HepG2 (cell line): ENCODE results near the gene SP6. TPM values are rescaled to one million over a fixed set of nuclear protein-coding genes. Genes with fewer than 3 reads are reported as not detected.

ENCODE experiments used
- CBX2 ChIP-seq, 2 experiments: fragments of 200-600 bp in 1 of 2; sonication (generic); formaldehyde crosslinking in 1 of 2; IDR thresholded peaks; 2 replicates each; pipeline versions ENCODE4 v1.7.0 to v1.8.1; 2018 to 2022; ENCODE audit warnings: low read depth in 2 of 2, low read length in 1 of 2, mild to moderate bottlenecking in 1 of 2, missing genetic modification reagents in 1 of 2
- CEBPG ChIP-seq: IDR thresholded peaks from 2 replicates; pipeline ENCODE4 v1.6.1; 2016
- CHD4 ChIP-seq: fragments of 200-600 bp; sonication (generic); IDR thresholded peaks from 2 replicates; pipeline ENCODE4 v1.7.0; 2017; ENCODE audit warnings: mild to moderate bottlenecking, low read length, borderline replicate concordance
- CSRNP2 ChIP-seq: sonication (generic); formaldehyde crosslinking; conservative IDR thresholded peaks from 2 replicates; pipeline ENCODE4 v1.8.0; 2022; ENCODE audit warnings: low read depth, missing genetic modification reagents
- DNMT3B ChIP-seq: conservative IDR thresholded peaks from 2 replicates; pipeline ENCODE4 v1.6.1; 2016; ENCODE audit warnings: missing biosample characterization, control low read depth
- KDM6A ChIP-seq: IDR thresholded peaks from 2 replicates; pipeline ENCODE4 v1.6.1; 2016; ENCODE audit warnings: low read depth
- MTA3 ChIP-seq: sonication (generic); formaldehyde crosslinking; IDR thresholded peaks from 2 replicates; pipeline ENCODE4 v1.4.0; 2020; ENCODE audit warnings: missing genetic modification reagents
- MTF2 ChIP-seq: sonication (generic); formaldehyde crosslinking; IDR thresholded peaks from 2 replicates; pipeline ENCODE4 v1.5.0; 2020; ENCODE audit warnings: missing genetic modification reagents, borderline replicate concordance
- NBN ChIP-seq: fragments of 450-650 bp; conservative IDR thresholded peaks from 2 replicates; pipeline ENCODE4 v1.6.1; 2017
- NFYC ChIP-seq: IDR thresholded peaks from 2 replicates; pipeline ENCODE4 v1.6.1; 2016; ENCODE audit warnings: missing genetic modification reagents, missing compliant biosample characterization
- NKX3-1 ChIP-seq: sonication (generic); formaldehyde crosslinking; IDR thresholded peaks from 2 replicates; pipeline ENCODE4 v1.5.0; 2020; ENCODE audit warnings: missing genetic modification reagents
- SRF ChIP-seq: IDR thresholded peaks from 2 replicates; pipeline ENCODE4 v1.6.1; 2011; ENCODE audit warnings: mild to moderate bottlenecking, low read depth, low read length, moderate library complexity
- ZBTB14 ChIP-seq: sonication (generic); formaldehyde crosslinking; IDR thresholded peaks from 2 replicates; pipeline ENCODE4 v1.4.0; 2020; ENCODE audit warnings: missing genetic modification reagents
- ZFP36 ChIP-seq: fragments of 150-350 bp; IDR thresholded peaks from 2 replicates; pipeline ENCODE4 v1.6.1; 2018; ENCODE audit warnings: borderline replicate concordance, low read length, low read depth; ENCODE audit not compliant: partially characterized antibody
- ZNF10 ChIP-seq: sonication (generic); formaldehyde crosslinking; IDR thresholded peaks from 2 replicates; pipeline ENCODE4 v1.4.0; 2020; ENCODE audit warnings: mild to moderate bottlenecking, low read depth, missing genetic modification reagents, borderline replicate concordance
- ZNF326 ChIP-seq: sonication (generic); formaldehyde crosslinking; IDR thresholded peaks from 2 replicates; pipeline ENCODE4 v1.4.0; 2020; ENCODE audit warnings: missing genetic modification reagents, borderline replicate concordance
- ZNF451 ChIP-seq: sonication (generic); formaldehyde crosslinking; IDR thresholded peaks from 2 replicates; pipeline ENCODE4 v1.5.0; 2020; ENCODE audit warnings: mild to moderate bottlenecking, missing genetic modification reagents
- ZNF563 ChIP-seq: sonication (generic); formaldehyde crosslinking; IDR thresholded peaks from 2 replicates; pipeline ENCODE4 v1.8.0; 2022; ENCODE audit warnings: mild to moderate bottlenecking, moderate library complexity, missing genetic modification reagents
- ZNF710 ChIP-seq: sonication (generic); formaldehyde crosslinking; IDR thresholded peaks from 2 replicates; pipeline ENCODE4 v1.5.0; 2020; ENCODE audit warnings: mild to moderate bottlenecking, missing genetic modification reagents, borderline replicate concordance
- polyA plus RNA-seq, 8 experiments: library from polyadenylated mRNA; depleted of rRNA in 3 of 8; stranded (reverse) in 7 of 8; unstranded in 1 of 8; fragments of >200 nt; fragmentation: Illumina TruSeq in 4 of 8; extraction: Trizol in 4 of 8; gene quantifications; 2 replicates each; pipeline versions ENCODE4 v1.2.1 to v1.2.3, GENCODE V29; 2011 to 2016; ENCODE audit warnings: low read depth in 4 of 8, missing spikeins in 1 of 8, mixed read lengths in 1 of 8; ENCODE audit not compliant: insufficient read depth in 1 of 8
- total RNA-seq, 5 experiments: library from RNA; depleted of rRNA; stranded (reverse); fragments of >200 nt; fragmentation: Illumina TruSeq; extraction: Trizol; gene quantifications; 2 replicates each; pipeline ENCODE4 v1.2.3, GENCODE V29; 2016; ENCODE audit warnings: low read depth in 1 of 5
- TF ChIP-seq, protein P1 (sequence below): sonication (generic); formaldehyde crosslinking; conservative IDR thresholded peaks from 2 replicates; pipeline ENCODE4 v1.4.0; 2020; ENCODE audit warnings: missing genetic modification reagents
- TF ChIP-seq, protein P2 (sequence below): sonication (generic); formaldehyde crosslinking; IDR thresholded peaks from 2 replicates; pipeline ENCODE4 v1.8.0; 2022; ENCODE audit warnings: missing genetic modification reagents, mild to moderate bottlenecking, inconsistent platforms, borderline replicate concordance

SP6 gene
- total and polyA plus RNA-seq, 2 of the 13 experiments (the other 11 are each of a cell fraction or from before 2014, with no cell fraction given), result 0.07 TPM

GRCh38 chr17:47840742-47841487 is 10.0 kb downstream of the SP6 start, which contains the start of gene SCRN2 (continued):
- TF ChIP-seq CHD4, result no peak
- no peak for TF ChIP-seq SRF
- no peak for TF ChIP-seq MTA3
- TF ChIP-seq NKX3-1 (CRISPR knock-in tag), result peak; percentile 55
- no peak for TF ChIP-seq CBX2 (IDR thresholded peaks at IDR 0.05; ENCODE audit: low read depth, low read length)
- no peak for TF ChIP-seq CBX2 (CRISPR knock-in tag; IDR thresholded peaks at IDR 0.05; ENCODE audit: low read depth)
- peak; percentile 56; the same call in 1 of the 2 replicates for TF ChIP-seq MTF2 (CRISPR knock-in tag)
- TF ChIP-seq, protein P1, sequence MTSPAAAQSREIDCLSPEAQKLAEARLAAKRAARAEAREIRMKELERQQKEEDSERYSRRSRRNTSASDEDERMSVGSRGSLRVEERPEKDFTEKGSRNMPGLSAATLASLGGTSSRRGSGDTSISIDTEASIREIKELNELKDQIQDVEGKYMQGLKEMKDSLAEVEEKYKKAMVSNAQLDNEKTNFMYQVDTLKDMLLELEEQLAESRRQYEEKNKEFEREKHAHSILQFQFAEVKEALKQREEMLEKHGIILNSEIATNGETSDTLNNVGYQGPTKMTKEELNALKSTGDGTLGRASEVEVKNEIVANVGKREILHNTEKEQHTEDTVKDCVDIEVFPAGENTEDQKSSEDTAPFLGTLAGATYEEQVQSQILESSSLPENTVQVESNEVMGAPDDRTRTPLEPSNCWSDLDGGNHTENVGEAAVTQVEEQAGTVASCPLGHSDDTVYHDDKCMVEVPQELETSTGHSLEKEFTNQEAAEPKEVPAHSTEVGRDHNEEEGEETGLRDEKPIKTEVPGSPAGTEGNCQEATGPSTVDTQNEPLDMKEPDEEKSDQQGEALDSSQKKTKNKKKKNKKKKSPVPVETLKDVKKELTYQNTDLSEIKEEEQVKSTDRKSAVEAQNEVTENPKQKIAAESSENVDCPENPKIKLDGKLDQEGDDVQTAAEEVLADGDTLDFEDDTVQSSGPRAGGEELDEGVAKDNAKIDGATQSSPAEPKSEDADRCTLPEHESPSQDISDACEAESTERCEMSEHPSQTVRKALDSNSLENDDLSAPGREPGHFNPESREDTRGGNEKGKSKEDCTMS (CRISPR knock-in tag), result no peak
- no peak for TF ChIP-seq KDM6A (CRISPR knock-in tag)
- TF ChIP-seq, protein P2, sequence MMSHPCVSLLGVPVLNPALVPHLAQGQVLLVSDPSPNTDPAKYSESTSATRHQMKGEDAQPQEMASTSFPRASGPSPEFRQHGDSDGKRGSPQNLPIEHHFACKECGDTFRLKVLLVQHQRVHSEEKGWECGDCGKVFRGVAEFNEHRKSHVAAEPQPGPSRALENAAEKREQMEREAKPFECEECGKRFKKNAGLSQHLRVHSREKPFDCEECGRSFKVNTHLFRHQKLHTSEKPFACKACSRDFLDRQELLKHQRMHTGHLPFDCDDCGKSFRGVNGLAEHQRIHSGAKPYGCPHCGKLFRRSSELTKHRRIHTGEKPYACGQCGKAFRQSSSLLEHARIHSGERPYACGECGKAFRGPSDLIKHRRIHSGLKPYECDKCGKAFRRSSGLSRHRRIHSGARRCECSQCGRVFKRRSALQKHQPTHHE (CRISPR knock-in tag), result peak; percentile 63; the same call in 1 of the 2 replicates
- TF ChIP-seq DNMT3B (CRISPR knock-in tag), result peak; percentile 64; the same call in 1 of the 2 replicates
- no peak for TF ChIP-seq ZBTB14 (CRISPR knock-in tag)
- no peak for TF ChIP-seq NBN
- peak; percentile 91; the same call in 1 of the 2 replicates for TF ChIP-seq ZNF710 (CRISPR knock-in tag)
- TF ChIP-seq ZNF326 (CRISPR knock-in tag), result no peak
- 0 out of 2 replicates have a peak, but pooled peaks have one; percentile 5 for TF ChIP-seq CEBPG (CRISPR knock-in tag)
- peak; percentile 12; the same call in 1 of the 2 replicates for TF ChIP-seq ZNF563 (CRISPR knock-in tag)
- TF ChIP-seq ZNF10 (CRISPR knock-in tag), result no peak
- TF ChIP-seq CSRNP2 (CRISPR knock-in tag), result no peak
- no peak for TF ChIP-seq ZFP36
- peak; percentile 74 for TF ChIP-seq NFYC (CRISPR knock-in tag)
- peak; percentile 63; the same call in 1 of the 2 replicates for TF ChIP-seq ZNF451 (CRISPR knock-in tag)
